ENCODE results near the gene LSM2. TPM values are rescaled to one million over a fixed set of nuclear protein-coding genes. Genes with fewer than 3 reads are reported as not detected.

The LSM2 gene
- polyA plus RNA-seq, 1 donor (not counting 4 experiments of a cell fraction or from before 2014, with no cell fraction given) = 46.5 TPM

DNA sequence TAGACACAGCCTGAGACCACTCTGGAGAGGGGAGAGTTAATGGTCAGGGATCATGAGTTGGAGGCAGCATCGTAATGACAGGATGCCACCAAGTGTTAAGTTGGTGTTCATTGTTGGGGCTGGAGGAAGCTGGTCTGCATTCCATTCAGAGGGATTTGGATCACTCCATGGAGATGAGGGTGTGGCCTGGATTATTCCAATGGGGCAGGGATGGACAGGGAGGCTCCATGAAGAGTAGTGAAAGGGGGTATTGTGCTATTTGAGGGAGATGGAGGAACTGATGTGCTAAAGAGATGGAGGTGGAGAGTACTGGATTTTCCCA lies 43.2 kb downstream of the LSM2 start:
- Histone ChIP-seq H3K27me3 (ENCODE audit: control insufficient read depth, extremely low read depth, insufficient read depth, low read length) (no peaks in the 10 kb centered on the region), H3K9me3 (ENCODE audit: control insufficient read depth, low read depth, low read length) (no peaks in the 10 kb centered on the region), H3K9me1 (ENCODE audit: control insufficient read depth, extremely low read depth, insufficient read depth, low read length) (no peaks in the 10 kb centered on the region), H3K4me3 (ENCODE audit: control insufficient read depth in 2 of 3, extremely low read depth in 1 of 3, insufficient read depth in 2 of 3, low read depth in 1 of 3, low read length in 3 of 3) (no peak overlapping the region), H2AFZ (ENCODE audit: control insufficient read depth, low read length) (no peak overlapping the region), H3K4me2 (ENCODE audit: control insufficient read depth, extremely low read depth, insufficient read depth, low read depth, low read length) (no peak overlapping the region), H3K36me3 (ENCODE audit: control insufficient read depth in 2 of 2, extremely low read depth in 1 of 2, insufficient read depth in 2 of 2, low read length in 2 of 2) (peaks cover 6 to 13% of the 10 kb centered on the region in 2 experiments), H4K20me1 (ENCODE audit: control insufficient read depth, extremely low read depth, insufficient read depth, low read length) (no peaks in the 10 kb centered on the region), H3K9ac (ENCODE audit: control insufficient read depth, extremely low read depth, insufficient read depth, low read length) (no peak overlapping the region), H3K4me1 (ENCODE audit: control insufficient read depth, extremely low read depth, insufficient read depth, low read length) (peaks cover 5% of the 10 kb centered on the region), H3K79me2 (ENCODE audit: control insufficient read depth, insufficient read depth, low read length) (no peaks in the 10 kb centered on the region), H3K27ac (ENCODE audit: control insufficient read depth, insufficient read depth, low read length) (no peak overlapping the region)
- peak; percentile 68 for FAIRE-seq
- no peak for TF ChIP-seq EZH2 (IDR thresholded peaks at IDR 0.05; ENCODE audit: low read length)
- TF ChIP-seq, protein P1, sequence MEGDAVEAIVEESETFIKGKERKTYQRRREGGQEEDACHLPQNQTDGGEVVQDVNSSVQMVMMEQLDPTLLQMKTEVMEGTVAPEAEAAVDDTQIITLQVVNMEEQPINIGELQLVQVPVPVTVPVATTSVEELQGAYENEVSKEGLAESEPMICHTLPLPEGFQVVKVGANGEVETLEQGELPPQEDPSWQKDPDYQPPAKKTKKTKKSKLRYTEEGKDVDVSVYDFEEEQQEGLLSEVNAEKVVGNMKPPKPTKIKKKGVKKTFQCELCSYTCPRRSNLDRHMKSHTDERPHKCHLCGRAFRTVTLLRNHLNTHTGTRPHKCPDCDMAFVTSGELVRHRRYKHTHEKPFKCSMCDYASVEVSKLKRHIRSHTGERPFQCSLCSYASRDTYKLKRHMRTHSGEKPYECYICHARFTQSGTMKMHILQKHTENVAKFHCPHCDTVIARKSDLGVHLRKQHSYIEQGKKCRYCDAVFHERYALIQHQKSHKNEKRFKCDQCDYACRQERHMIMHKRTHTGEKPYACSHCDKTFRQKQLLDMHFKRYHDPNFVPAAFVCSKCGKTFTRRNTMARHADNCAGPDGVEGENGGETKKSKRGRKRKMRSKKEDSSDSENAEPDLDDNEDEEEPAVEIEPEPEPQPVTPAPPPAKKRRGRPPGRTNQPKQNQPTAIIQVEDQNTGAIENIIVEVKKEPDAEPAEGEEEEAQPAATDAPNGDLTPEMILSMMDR (optimal IDR thresholded peaks at IDR 0.05 in 1 of 3, IDR thresholded peaks at IDR 0.05 in 1 of 3, conservative IDR thresholded peaks at IDR 0.05 in 1 of 3; ENCODE audit: extremely low read depth in 1 of 3, insufficient read depth in 2 of 3, low read length in 3 of 3) = peak in 1 of 3 experiments; percentile 55
- DNase-seq (ENCODE audit: low read depth, low spot score) = no peak
- dilution Hi-C loops (cut with MboI; ENCODE audit: extremely low pct_ligation_motif_present, low sequenced_read_pairs) = no loop called here

DNA sequence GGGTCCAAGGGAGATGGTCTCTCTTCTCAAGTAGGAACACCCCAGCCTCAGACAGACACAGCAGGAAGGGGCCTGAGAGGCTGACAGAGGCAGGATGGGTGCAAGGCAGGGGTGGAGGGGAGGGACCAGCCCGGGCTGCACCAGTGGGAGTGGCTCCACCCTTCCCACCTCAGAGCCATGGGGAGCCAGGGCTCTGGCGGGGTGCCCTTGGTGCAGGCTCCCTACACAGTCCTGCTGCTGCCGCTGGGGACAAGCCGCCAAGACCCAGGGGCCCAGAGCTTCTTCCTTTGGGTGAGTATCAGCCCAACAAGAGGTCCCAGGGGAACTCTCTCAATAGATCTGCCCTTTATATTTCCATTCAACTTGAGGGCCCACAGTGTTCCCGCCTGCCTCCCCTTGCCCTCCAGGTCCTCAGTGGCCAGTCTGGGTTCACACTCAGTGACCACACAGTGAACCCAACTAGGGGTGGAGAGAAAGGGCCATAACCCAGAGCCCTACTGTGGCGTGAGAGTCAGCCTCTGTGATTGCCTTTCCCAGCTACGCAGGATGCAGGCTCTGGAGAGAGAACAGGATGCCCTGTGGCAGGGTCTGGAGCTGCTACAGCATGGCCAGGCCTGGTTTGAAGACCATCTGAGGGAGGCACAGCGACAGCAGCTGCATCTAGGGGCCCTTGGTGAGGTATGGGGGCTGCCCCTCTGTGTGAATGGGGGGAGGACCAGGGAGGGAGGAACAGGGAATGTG lies 43.7 kb downstream of the LSM2 start:
- Histone ChIP-seq H3K4me2 (ENCODE audit: control insufficient read depth, extremely low read depth, insufficient read depth, low read depth, low read length) (no peak overlapping the region), H3K4me3 (ENCODE audit: control insufficient read depth in 2 of 3, extremely low read depth in 1 of 3, insufficient read depth in 2 of 3, low read depth in 1 of 3, low read length in 3 of 3) (no peak overlapping the region), H3K9ac (ENCODE audit: control insufficient read depth, extremely low read depth, insufficient read depth, low read length) (no peak overlapping the region), H3K79me2 (ENCODE audit: control insufficient read depth, insufficient read depth, low read length) (no peaks in the 10 kb centered on the region), H2AFZ (ENCODE audit: control insufficient read depth, low read length) (no peak overlapping the region), H3K9me1 (ENCODE audit: control insufficient read depth, extremely low read depth, insufficient read depth, low read length) (no peaks in the 10 kb centered on the region), H3K9me3 (ENCODE audit: control insufficient read depth, low read depth, low read length) (no peaks in the 10 kb centered on the region), H3K4me1 (ENCODE audit: control insufficient read depth, extremely low read depth, insufficient read depth, low read length) (peaks cover 5% of the 10 kb centered on the region), H3K36me3 (ENCODE audit: control insufficient read depth in 2 of 2, extremely low read depth in 1 of 2, insufficient read depth in 2 of 2, low read length in 2 of 2) (peaks cover 6 to 13% of the 10 kb centered on the region in 2 experiments), H4K20me1 (ENCODE audit: control insufficient read depth, extremely low read depth, insufficient read depth, low read length) (no peaks in the 10 kb centered on the region), H3K27me3 (ENCODE audit: control insufficient read depth, extremely low read depth, insufficient read depth, low read length) (no peaks in the 10 kb centered on the region), H3K27ac (ENCODE audit: control insufficient read depth, insufficient read depth, low read length) (no peak overlapping the region)
- TF ChIP-seq, protein P1 (optimal IDR thresholded peaks at IDR 0.05 in 1 of 3, IDR thresholded peaks at IDR 0.05 in 1 of 3, conservative IDR thresholded peaks at IDR 0.05 in 1 of 3; ENCODE audit: extremely low read depth in 1 of 3, insufficient read depth in 2 of 3, low read length in 3 of 3) = no peak
- TF ChIP-seq EZH2 (IDR thresholded peaks at IDR 0.05; ENCODE audit: low read length) = no peak
- FAIRE-seq (no peak), DNase-seq (ENCODE audit: low read depth, low spot score) (no peak)
- dilution Hi-C loops (cut with MboI; ENCODE audit: extremely low pct_ligation_motif_present, low sequenced_read_pairs) = no loop called here
